Stimulated activated CD4-positive, alpha-beta T cell treated with anti-CD3 and anti-CD28 coated beads, Interleukin-15, amount 100 ng/mL, for 1 hour (primary cell): ENCODE data around the gene PTPRN2.

ENCODE experiments used
- DNase-seq, 2 donors: peaks; one replicate each; pipeline ENCODE4 v3.0.0-alpha.2; 2020; ENCODE audit warnings: low read depth in 1 of 2, low spot score in 1 of 2

PTPRN2 gene

GRCh38 chr7:157976406-157976805 lies 611.2 kb downstream of the PTPRN2 start:
- DNase-seq: no peak

DNA sequence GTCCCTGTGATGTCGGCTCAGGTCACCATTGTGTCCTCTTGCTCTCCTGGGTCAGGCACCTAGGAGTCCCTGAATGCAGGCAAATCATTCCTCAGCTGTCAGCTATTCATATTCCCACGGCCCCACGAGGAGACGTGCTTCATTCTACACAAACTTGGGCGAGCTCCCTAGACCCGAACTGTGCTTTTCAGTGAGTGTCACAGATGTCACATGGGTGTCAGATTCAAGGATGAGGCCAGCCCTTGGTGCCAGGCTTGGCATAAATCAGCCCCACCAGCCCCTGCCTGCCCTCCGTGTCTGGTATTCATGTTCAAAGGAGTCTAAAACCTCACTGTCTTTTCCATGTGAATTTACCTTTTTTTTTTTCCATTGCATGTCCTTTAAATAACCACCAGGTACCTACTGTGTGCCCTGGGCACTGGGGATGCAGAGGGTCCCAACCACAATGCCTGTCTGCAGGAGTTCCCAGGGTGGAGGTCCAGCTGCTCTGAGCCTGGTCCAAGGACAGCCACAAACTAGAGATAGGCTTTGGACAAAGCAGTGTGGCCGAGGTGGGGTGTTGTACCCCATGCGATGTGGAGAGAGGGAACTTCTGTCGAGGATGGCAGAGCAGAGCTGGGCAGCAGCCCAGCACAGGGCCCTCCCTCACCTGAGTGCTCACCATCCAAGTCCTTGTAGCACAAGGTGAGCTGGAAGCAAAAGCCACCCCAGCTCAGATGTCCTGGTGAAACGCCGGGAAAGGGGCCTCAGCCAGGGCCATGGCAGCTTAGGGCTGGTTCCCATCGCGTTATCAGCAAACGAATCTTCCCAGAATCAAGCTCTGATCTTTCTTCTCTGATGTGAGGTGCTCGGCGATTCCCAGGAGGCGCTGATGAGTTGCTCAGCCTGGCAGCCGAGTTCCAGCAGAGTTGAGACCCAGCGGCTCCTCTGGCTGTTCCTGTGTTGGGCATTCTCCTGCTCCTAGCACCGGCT lies 611.9 kb downstream of the PTPRN2 start:
- DNase-seq: no peak

DNA sequence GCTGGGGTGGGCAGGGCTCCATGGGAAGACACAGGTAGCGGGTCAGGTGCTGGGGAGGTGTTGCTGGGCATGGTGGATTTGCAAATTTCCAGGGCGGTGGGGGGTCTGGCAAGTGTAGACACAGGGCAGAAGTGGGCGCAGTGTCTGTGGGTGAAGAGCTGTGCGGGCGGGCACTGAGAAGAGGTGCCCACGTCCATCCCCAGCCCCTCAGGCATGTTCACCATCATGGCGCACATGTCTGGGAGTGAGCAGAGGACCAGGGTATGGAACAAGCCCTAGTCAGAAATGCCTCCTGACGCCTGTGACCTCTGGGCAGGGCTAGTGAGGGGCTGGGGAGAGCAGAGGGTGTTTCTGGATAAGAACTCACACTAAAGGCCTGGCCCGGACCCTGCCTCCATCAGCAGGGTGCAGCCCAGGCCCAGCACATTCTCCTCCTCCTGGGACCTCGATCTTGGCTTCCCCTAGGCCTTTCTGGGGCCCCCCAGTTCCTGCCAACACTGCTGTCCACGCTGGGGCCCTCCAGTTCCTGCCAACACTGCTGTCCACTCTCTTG lies 612.9 kb downstream of the PTPRN2 start:
- no peak for DNase-seq

DNA sequence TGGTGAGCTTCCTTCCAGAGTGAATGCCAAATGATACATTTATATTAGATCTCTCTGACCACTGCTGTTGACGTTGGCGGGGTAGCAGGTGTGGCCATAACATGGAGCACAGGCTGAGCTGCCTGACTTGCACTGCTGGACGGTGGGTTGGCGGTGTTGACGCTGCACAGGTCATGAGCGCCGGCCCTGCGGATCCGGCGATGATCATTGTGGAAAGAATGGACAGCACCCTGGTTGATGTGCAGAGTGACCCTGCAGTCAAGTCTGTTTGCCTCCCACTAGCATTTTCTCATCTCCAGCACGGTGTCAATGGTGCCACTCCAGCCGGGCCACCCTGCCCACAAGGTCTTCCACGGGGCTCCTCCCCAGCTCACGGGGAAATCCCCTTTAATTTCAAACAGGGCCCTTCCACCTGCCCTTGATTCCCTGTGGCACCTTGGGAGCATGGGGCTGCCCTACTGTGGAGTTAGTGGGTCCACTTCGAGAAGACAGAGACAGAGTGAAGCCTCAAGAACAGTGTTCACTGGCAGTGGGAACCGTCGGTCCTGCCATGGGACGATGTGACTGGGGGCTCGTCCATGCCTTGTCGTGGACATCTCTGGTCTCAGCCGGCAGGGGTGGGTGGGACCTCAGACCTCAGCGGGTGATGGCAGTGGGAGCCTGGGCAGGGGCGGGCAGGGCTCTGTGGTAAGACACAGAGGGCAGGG lies 613.5 kb downstream of the PTPRN2 start:
- DNase-seq: no peak

GRCh38 chr7:157972914-157973313 lies 614.7 kb downstream of the PTPRN2 start:
- no peak for DNase-seq

DNA sequence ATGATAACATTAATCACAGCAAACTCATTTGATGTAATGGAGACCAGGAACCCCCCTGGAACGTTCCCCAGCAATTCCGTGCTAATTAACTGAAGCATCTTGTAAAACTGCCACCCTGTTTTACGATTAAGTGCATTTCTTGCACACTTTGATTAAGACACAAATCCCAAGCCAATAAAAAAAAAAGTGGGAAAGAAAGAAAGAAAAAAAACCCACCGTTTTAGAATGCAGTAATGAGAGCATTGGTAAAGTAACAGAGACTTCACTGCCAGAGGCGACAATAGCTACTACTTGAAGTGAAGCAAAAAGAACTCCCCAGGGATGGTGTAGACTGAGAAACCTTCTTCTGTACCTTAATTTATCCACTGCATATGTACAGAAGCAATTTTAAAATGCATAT lies 616.1 kb downstream of the PTPRN2 start:
- no peak for DNase-seq

GRCh38 chr7:157970744-157971143 lies 616.9 kb downstream of the PTPRN2 start:
- DNase-seq: no peak

GRCh38 chr7:157969995-157970394 lies 617.6 kb downstream of the PTPRN2 start:
- no peak for DNase-seq

GRCh38 chr7:157966490-157966889 lies 621.1 kb downstream of the PTPRN2 start:
- no peak for DNase-seq

DNA sequence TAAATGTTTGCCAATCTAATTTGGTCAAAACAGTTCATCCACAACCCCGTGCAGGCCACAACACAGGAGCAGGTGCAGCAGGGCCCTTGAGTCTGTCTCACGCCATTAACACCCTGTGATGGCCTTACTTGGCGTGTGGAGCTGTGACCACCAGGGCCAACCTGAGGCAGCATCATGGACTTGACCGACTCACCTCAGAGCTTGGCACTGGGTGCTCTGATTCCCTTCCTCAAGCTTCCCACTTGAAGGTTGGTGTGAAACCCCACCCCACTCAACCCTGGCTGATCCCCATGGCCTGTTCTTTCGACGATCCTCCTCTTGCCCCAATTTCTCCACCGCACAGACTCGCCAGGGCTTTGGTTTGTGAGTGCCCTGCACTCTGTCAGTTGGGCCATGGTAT lies 623.1 kb downstream of the PTPRN2 start:
- no peak for DNase-seq

- no peak for DNase-seq
These were observed 623.6 kb downstream of the PTPRN2 start for GRCh38 chr7:157964016-157964415.

GRCh38 chr7:157963526-157963925 lies 624.1 kb downstream of the PTPRN2 start:
- DNase-seq: no peak

- DNase-seq: no peak
These were observed 624.9 kb downstream of the PTPRN2 start for GRCh38 chr7:157962458-157963306.

- no peak for DNase-seq
These were observed 625.7 kb downstream of the PTPRN2 start for GRCh38 chr7:157961731-157962457.

DNA sequence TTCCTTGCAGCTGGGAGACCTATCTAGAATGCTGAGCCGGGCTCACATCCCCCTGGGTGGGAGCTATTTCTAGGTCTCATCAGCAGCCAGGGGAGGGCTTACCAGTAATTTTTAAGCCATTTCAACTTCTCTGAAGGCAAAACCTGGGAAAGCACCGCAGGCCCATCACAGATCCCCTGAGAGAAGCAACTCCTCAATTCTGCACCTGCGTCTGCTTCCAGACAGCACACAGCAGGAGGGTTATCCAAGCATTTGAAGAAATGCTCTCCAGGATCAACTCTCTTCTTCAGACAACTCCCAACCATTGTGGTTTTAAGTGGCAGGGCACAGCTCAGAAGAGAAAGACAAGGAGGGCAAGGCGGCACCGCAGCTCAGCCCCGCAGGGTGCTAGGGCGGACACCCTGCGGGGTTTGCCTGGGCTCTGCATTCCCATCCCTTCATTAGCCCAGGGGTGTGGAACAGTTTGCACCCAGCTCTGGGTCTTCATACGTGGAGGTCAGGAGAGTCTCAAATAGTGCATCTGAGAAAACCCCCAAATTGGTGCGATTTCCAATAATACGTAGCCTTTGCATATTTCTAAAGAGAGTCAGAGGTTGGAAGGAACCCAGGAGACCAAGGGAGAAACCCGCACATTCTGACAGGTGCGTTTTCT lies 632.1 kb downstream of the PTPRN2 start:
- no peak for DNase-seq

GRCh38 chr7:157954901-157955300 lies 632.7 kb downstream of the PTPRN2 start:
- DNase-seq: no peak

- DNase-seq: no peak
These were observed 634.6 kb downstream of the PTPRN2 start for GRCh38 chr7:157952841-157953645.

- DNase-seq: no peak
These were observed 635.5 kb downstream of the PTPRN2 start for GRCh38 chr7:157952050-157952667.
